Measurements from ENCODE around the gene EFCAB14. TPM values are rescaled to one million over a fixed set of nuclear protein-coding genes. Genes with fewer than 3 reads are reported as not detected.

EFCAB14 gene
- total RNA-seq, 1 experiment from 2014 or later, result 86.8 TPM

GRCh38 chr1:46676531-46676930 lies 42.4 kb downstream of the EFCAB14 start:
- H3K36me3 ChIP-seq (ENCODE audit: control insufficient read depth, insufficient read depth, low read length), result peaks cover 20% of the 10 kb centered on the region
- H3K27ac ChIP-seq (ENCODE audit: low read length), result no peak overlapping the region
- ATAC-seq (no peak), DNase-seq (ENCODE audit: low read depth, low spot score) (no peak)
- in situ Hi-C loops (cut with HindIII; ENCODE audit: low pct_unique_long_range_greater_than_20kb, low sequenced_read_pairs) (no loop called here), intact Hi-C loops (cut with micrococcal nuclease; ENCODE audit: unreplicated experiment) (no loop called here)
- no peaks in the 10 kb centered on the region for H3K9me3 ChIP-seq (ENCODE audit: control insufficient read depth, insufficient read depth, low read depth, low read length)
- no peaks in the 10 kb centered on the region for H3K27me3 ChIP-seq (ENCODE audit: control insufficient read depth, insufficient read depth, low read length)
- no peaks in the 10 kb centered on the region for H3K4me1 ChIP-seq (ENCODE audit: control insufficient read depth, insufficient read depth, low read length)
- no TSS peak for BruUV-seq (replicated peaks)
- H3K4me3 ChIP-seq (ENCODE audit: low read depth in 2 of 2, low read length in 2 of 2), result no peak overlapping the region
- CTCF ChIA-PET, result interaction anchor here (0.6 kb wide), 1 partner anchor 135 kb away, joined by 4 read pairs; no protein-coding TSS in a partner anchor
- POLR2A ChIA-PET, result no interaction called here
- TF ChIP-seq TCF7L2 (IDR thresholded peaks at IDR 0.05; ENCODE audit: low read depth, low read length), result no peak
- TF ChIP-seq CTCF (IDR thresholded peaks at IDR 0.05), result no peak
- no peak for TF ChIP-seq POLR2AphosphoS5 (IDR thresholded peaks at IDR 0.05; ENCODE audit: low read depth, low read length)
- no peak for TF ChIP-seq SIN3A (IDR thresholded peaks at IDR 0.05; ENCODE audit: borderline replicate concordance, insufficient read depth, low read depth, low read length)
- no peak for TF ChIP-seq REST (IDR thresholded peaks at IDR 0.05; ENCODE audit: insufficient read depth in 1 of 2, low read depth in 2 of 2, low read length in 1 of 2)

GRCh38 chr1:46675549-46676314 lies 43.2 kb downstream of the EFCAB14 start:
- CTCF ChIA-PET, result interaction anchor here (0.7 kb wide), 1 partner anchor 142 kb away, joined by 4 read pairs; no protein-coding TSS in a partner anchor

More at GRCh38 chr1:46675549-46676314, 43.2 kb downstream of the EFCAB14 start:
- DNase-seq (ENCODE audit: low read depth, low spot score) (no peak), ATAC-seq (no peak)
- in situ Hi-C loops (cut with HindIII; ENCODE audit: low pct_unique_long_range_greater_than_20kb, low sequenced_read_pairs), result no loop called here
- no TSS peak for BruUV-seq (replicated peaks)
- Histone ChIP-seq H3K4me3 (ENCODE audit: low read depth in 2 of 2, low read length in 2 of 2) (no peak overlapping the region), H3K36me3 (ENCODE audit: control insufficient read depth, insufficient read depth, low read length) (peaks cover 20% of the 10 kb centered on the region), H3K4me1 (ENCODE audit: control insufficient read depth, insufficient read depth, low read length) (no peaks in the 10 kb centered on the region), H3K27me3 (ENCODE audit: control insufficient read depth, insufficient read depth, low read length) (no peaks in the 10 kb centered on the region), H3K9me3 (ENCODE audit: control insufficient read depth, insufficient read depth, low read depth, low read length) (no peaks in the 10 kb centered on the region), H3K27ac (ENCODE audit: low read length) (no peak overlapping the region)
- no peak for TF ChIP-seq POLR2AphosphoS5 (IDR thresholded peaks at IDR 0.05; ENCODE audit: low read depth, low read length)
- no peak for TF ChIP-seq SIN3A (IDR thresholded peaks at IDR 0.05; ENCODE audit: borderline replicate concordance, insufficient read depth, low read depth, low read length)
- no peak for TF ChIP-seq CTCF (IDR thresholded peaks at IDR 0.05)
- TF ChIP-seq TCF7L2 (IDR thresholded peaks at IDR 0.05; ENCODE audit: low read depth, low read length), result no peak
- no peak for TF ChIP-seq REST (IDR thresholded peaks at IDR 0.05; ENCODE audit: insufficient read depth in 1 of 2, low read depth in 2 of 2, low read length in 1 of 2)
- POLR2A ChIA-PET, result no interaction called here
- intact Hi-C loops (cut with micrococcal nuclease; ENCODE audit: unreplicated experiment), result no loop called here

Measured in Panc1 (cell line).